ENCODE measurements around the gene EIF5A2. TPM values are rescaled to one million over a fixed set of nuclear protein-coding genes. Genes with fewer than 3 reads are reported as not detected.

The EIF5A2 gene
- total RNA-seq (2021; ENCODE audit: unreplicated experiment) (72.0 TPM), Bru-seq, nascent RNA (percentile 85 among the genes with signal in this experiment), BruChase-seq, experiment 1, labeled RNA remaining after a 2-hour chase (percentile 94 among the genes with signal in this experiment), BruChase-seq, experiment 2, labeled RNA remaining after a 6-hour chase (percentile 97 among the genes with signal in this experiment)
- 27.2 TPM for polyA plus RNA-seq (2012; ENCODE audit: insufficient read length)
- long read RNA-seq, full-length matches to known transcripts = 105 of 121 reads
- long read RNA-seq, partial matches to known transcripts = 6 of 121 reads
- long read RNA-seq, other reads (novel, unspliced or antisense) = 10 of 121 reads

GRCh38 chr3:170908235-170909116 is at the start of gene EIF5A2:
Gene EIF5A2 (minus strand): TSS chr3:170908637. CDS start chr3:170907806, 831 bp downstream.
- BruUV-seq (replicated peaks) = no TSS peak
- Histone ChIP-seq H3K4me3 (ENCODE audit: low read depth in 2 of 2, low read length in 2 of 2) (peak within 1 kb of the TSS; percentile 70 to 93), H3K27me3 (ENCODE audit: control insufficient read depth, insufficient read depth, low read length) (no peaks in the 10 kb centered on the region), H3K36me3 (ENCODE audit: control insufficient read depth, insufficient read depth, low read length) (no peaks in the 10 kb centered on the region; the same call in 1 of the 2 replicates), H3K27ac (ENCODE audit: low read length) (peak within 1 kb of the TSS; percentile 86), H3K9me3 (ENCODE audit: control insufficient read depth, insufficient read depth, low read depth, low read length) (peaks cover 11% of the 10 kb centered on the region; the same call in 1 of the 2 replicates), H3K4me1 (ENCODE audit: control insufficient read depth, insufficient read depth, low read length) (peaks cover 10% of the 10 kb centered on the region)
- peak; percentile 78 for DNase-seq (ENCODE audit: low read depth, low spot score)
- ChIA-PET CTCF (no interaction called here), POLR2A (interaction anchor here (1.8 kb wide), 1 partner anchor 39 kb away, joined by 9 read pairs; the partner anchor contains the start of gene RPL22L1)
- ATAC-seq = peak; percentile 99
- intact Hi-C loops (cut with micrococcal nuclease; ENCODE audit: unreplicated experiment) = no loop called here
- peak; percentile 14; the same call in 1 of the 2 replicates for TF ChIP-seq CTCF (IDR thresholded peaks at IDR 0.05)
- TF ChIP-seq POLR2AphosphoS5 (IDR thresholded peaks at IDR 0.05; ENCODE audit: low read depth, low read length) = peak; percentile 88
- peak; percentile 86 for TF ChIP-seq TCF7L2 (IDR thresholded peaks at IDR 0.05; ENCODE audit: low read depth, low read length)
- no peak for TF ChIP-seq REST (IDR thresholded peaks at IDR 0.05; ENCODE audit: insufficient read depth in 1 of 2, low read depth in 2 of 2, low read length in 1 of 2)
- TF ChIP-seq SIN3A (IDR thresholded peaks at IDR 0.05; ENCODE audit: borderline replicate concordance, insufficient read depth, low read depth, low read length) = 0 out of 2 replicates have a peak, but pooled peaks have one; percentile 51
- in situ Hi-C loops (cut with HindIII; ENCODE audit: low pct_unique_long_range_greater_than_20kb, low sequenced_read_pairs) = no loop called here

GRCh38 chr3:170956647-170957046 is 48.2 kb upstream of the EIF5A2 start:
- H3K36me3 ChIP-seq (ENCODE audit: control insufficient read depth, insufficient read depth, low read length) = no peaks in the 10 kb centered on the region
- no peaks in the 10 kb centered on the region for H3K27me3 ChIP-seq (ENCODE audit: control insufficient read depth, insufficient read depth, low read length)
- no peaks in the 10 kb centered on the region for H3K9me3 ChIP-seq (ENCODE audit: control insufficient read depth, insufficient read depth, low read depth, low read length)
- H3K4me3 ChIP-seq (ENCODE audit: low read depth in 2 of 2, low read length in 2 of 2) = no peak overlapping the region
- no peak for TF ChIP-seq REST (IDR thresholded peaks at IDR 0.05; ENCODE audit: insufficient read depth in 1 of 2, low read depth in 2 of 2, low read length in 1 of 2)
- TF ChIP-seq TCF7L2 (IDR thresholded peaks at IDR 0.05; ENCODE audit: low read depth, low read length) = no peak
- TF ChIP-seq CTCF (IDR thresholded peaks at IDR 0.05) = no peak
- no peak for TF ChIP-seq SIN3A (IDR thresholded peaks at IDR 0.05; ENCODE audit: borderline replicate concordance, insufficient read depth, low read depth, low read length)
- TF ChIP-seq POLR2AphosphoS5 (IDR thresholded peaks at IDR 0.05; ENCODE audit: low read depth, low read length) = no peak
- POLR2A ChIA-PET = no interaction called here
- no TSS peak for BruUV-seq (replicated peaks)
- DNase-seq (ENCODE audit: low read depth, low spot score) (no peak), ATAC-seq (no peak)
- no peaks in the 10 kb centered on the region for H3K4me1 ChIP-seq (ENCODE audit: control insufficient read depth, insufficient read depth, low read length)
- no peak overlapping the region for H3K27ac ChIP-seq (ENCODE audit: low read length)
- CTCF ChIA-PET = no interaction called here
- in situ Hi-C loops (cut with HindIII; ENCODE audit: low pct_unique_long_range_greater_than_20kb, low sequenced_read_pairs) (no loop called here), intact Hi-C loops (cut with micrococcal nuclease; ENCODE audit: unreplicated experiment) (no loop called here)
